HG03442 (cell line): ENCODE results near the gene CHID1.

Experiments
- ATAC-seq: cut with Tn5 transposase; IDR thresholded peaks from one replicate; pipeline ENCODE4 v1.9.1; 2021; ENCODE audit warnings: mild to moderate bottlenecking, moderate library complexity; ENCODE audit not compliant: unreplicated experiment

CHID1 gene

GRCh38 chr11:865462-866430 lies 44.9 kb downstream of the CHID1 start:
- no peak for ATAC-seq

GRCh38 chr11:864898-865297 lies 45.7 kb downstream of the CHID1 start:
- no peak for ATAC-seq

DNA sequence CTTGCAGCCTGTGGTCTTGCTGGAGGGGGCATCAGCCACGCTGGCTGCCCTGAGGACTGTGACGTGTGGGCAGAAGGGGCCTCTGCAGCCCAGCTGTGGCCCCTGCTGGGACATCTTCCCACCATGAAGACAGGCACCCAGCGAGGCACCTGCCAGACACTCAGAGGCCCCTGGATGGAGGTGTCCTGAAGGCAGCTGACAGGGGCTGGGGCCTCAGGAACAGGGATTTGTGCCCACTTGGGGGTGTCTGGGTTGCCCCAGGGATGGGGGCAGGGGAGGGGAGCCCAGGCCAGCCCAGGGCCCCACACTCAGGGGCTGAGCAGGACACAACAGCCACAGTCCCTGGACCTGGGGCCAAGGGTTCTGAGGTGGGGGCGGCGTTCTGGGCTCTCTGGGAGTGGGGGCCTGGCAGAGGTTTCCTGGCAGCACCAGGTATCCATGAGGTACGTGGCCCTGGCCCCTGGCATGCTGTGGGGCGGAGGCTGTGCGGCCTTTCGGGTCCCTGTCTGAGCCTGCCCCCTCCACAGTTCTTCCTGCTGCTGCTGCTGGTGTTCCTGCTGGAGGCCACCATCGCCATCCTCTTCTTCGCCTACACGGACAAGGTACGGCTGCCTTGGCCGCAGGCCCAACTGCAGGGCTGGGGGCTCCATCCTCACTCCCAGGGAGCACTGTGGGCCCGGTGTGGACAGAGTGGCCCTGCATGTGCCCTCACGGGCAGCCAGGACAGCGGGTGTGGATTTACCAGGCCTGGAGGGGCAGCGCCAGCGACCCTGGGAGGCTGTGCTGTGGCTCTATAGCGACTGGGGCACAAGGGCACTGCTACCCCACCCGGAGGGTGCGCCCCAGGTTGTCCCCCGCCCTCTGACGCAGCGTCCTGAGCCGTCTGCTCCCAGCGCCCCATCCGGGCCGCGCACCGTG lies 46.4 kb downstream of the CHID1 start:
- ATAC-seq = no peak

GRCh38 chr11:863023-863909 lies 47.3 kb downstream of the CHID1 start:
- ATAC-seq = no peak

DNA sequence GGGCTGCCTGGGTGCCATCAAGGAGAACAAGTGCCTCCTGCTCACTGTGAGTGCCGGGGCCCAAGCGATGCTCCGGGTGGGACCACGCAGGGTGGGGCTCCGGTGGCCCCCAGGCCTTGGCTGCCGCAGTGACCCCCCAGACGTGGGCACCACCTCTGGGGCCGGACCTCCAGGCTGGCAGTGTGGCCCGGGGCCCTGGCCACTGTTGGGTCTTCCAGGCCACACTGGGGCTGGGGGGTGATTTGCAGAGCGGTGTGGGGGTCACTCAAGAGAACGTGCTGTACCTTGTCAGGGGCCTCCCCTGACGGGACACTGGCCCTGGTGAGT lies 48.0 kb downstream of the CHID1 start:
- ATAC-seq = no peak

GRCh38 chr11:862081-862661 lies 48.4 kb downstream of the CHID1 start:
- ATAC-seq = no peak

GRCh38 chr11:861105-861479 lies 49.5 kb downstream of the CHID1 start:
- ATAC-seq = no peak

GRCh38 chr11:860234-861104 lies 50.1 kb downstream of the CHID1 start:
- no peak for ATAC-seq

DNA sequence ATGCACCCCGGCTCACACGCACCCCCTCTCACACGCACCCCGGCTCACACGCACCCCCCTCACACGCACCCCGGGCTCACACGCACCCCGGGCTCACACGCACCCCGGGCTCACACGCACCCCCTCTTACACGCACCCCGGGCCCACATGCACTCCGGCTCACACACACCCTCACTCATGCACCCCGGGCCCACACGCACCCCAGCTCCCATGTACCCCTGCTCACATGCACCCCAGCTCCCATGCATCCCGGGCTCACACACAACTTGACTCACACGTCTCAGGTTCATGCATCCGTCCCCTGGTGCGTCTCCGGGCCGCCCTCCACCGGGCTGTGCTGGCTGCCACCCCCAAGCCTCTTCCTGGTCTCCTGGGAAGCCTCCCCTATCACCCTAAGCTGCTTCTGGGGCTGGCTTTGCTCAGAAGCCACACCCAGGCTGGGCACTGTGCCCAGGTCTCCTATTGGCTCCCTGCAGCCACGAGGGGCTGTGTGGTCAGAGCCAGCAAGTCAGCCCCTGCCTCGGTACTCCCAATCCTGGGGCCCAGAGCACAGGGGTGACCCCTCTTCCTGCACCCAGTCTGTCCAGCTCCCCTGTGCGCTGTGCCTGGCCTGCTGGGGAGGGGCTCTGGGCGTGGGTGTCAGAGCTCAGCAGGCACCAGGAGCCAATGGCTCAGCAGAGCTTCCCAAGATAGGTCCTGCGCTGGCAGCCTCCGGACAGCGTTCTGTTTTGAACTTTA lies 51.0 kb downstream of the CHID1 start:
- ATAC-seq = no peak

GRCh38 chr11:858762-859339 lies 51.8 kb downstream of the CHID1 start:
- no peak for ATAC-seq

GRCh38 chr11:858053-858761 lies 52.4 kb downstream of the CHID1 start:
- ATAC-seq = no peak

DNA sequence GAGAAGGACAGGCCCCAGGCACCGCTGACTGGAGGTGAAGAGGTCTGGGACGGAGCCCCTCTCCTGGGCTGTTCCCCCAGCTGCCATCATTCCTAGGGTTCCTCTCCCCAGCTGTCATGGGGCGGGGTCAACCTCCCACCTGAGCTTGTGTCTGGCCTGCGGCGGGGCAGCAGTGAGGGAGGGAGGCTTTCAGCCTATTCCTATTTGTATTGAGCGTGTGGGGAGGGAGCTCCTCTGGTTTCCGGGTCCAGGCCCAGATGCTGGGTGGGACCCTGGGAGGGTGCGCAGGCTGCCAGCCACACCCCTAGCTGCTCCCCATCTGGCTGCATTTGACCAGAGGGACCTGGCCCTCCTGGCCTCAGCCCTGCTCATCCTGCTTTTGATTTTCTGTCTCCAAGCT lies 54.2 kb downstream of the CHID1 start:
- no peak for ATAC-seq

DNA sequence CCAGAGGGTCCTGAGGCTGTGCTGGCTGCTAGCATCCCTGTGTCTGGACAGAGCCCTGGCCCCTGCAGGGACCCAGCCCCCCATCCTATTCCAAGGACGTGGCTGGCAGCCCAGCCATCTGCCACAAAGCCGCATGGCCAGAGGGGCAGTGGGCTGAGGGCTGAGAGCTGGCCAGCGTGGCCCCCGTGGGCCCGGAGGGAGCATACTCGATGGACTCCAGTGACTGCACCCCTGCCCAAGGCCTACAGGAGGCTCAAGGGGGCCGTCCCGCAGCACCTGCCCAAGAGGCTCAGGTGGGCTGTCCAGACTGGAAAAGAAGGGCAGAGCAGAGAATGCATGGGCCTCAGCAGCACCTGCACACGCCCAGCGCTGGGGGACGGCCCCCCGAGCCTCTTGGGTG lies 54.8 kb downstream of the CHID1 start:
- ATAC-seq = no peak

DNA sequence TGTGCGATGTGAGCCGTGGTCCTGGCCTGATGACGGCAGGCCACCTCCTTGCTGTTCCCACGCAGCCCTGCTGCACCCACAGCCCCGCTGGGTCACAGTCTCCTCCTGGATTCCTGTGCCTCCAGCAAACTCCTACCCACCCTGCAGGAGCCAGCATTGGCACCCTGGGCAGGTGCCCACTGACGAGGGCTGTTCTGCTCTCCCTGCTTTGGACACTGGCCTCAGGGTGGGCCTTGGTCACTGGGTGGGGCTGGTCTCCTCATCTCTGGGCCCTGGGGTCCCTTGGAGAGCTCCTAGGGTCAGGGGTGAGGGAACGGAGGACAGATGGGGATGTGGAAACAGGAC lies 55.3 kb downstream of the CHID1 start:
- ATAC-seq = no peak

- ATAC-seq = no peak
Observed at GRCh38 chr11:854601-855329, 55.8 kb downstream of the CHID1 start.

DNA sequence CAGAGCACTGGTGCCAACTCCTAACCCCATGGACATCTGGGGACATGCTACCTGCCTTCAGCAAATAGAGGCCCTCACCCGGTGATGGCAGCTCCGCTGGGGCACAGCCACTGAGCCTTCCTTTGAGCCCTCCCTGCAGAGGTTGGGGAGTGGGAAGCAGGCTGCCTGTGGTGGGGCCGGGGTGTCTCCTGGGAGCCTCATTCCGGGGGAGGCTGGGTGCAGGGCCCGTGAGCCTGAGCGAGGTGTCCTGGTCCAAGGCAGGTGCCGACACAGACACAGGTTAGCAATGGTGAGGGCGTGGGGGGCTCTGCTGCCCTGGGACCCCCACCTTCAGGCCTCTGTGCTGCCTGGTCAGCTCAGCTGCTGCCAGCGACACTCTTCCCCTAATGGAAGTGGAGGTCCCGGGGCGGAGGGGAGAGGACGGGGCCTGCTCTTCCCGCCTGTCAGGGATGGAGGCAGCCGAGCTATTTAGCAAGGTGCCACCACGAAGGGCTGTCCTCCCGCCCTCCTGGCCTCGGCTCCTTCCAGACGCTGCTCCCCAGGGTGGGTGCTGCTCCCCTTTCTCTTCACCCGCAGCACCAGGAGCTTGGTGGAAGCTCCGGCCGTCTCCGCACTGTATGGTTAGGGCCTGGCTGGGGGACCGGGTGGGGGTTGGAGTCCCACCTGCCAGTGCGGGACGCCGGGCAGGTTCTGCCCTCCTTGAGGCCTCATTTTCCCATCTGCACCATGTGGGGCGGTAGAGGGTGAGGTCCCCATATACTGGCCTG lies 56.7 kb downstream of the CHID1 start:
- no peak for ATAC-seq

DNA sequence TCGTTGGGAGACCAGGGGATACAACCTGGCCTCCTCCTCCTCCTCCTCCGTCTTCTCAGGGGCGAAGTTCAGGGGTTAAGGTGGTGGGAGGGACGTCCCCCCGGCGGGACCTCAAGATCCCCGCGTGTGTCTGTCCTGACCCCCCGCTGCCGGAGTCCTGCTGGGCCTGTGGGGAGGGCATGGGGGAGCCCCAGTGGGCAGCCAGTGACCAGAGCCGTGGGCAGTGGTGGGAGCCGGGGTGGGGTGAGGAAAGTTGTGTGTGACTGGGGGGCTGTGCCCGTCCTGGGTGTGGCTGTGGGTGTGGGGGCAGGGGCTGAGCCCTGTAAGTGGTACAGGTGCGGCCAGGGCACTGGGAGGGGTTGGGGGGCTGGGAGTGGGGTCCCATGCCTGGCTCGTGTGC lies 57.8 kb downstream of the CHID1 start:
- no peak for ATAC-seq
